GM21717 (cell line): ENCODE data around the gene SDK2.

ENCODE experiments used
- ATAC-seq: cut with Tn5 transposase; IDR thresholded peaks from one replicate; pipeline ENCODE4 v1.9.1; 2021; ENCODE audit warnings: mild to moderate bottlenecking, moderate library complexity; ENCODE audit not compliant: unreplicated experiment

The SDK2 gene

GRCh38 chr17:73538445-73538844, 105.8 kb downstream of the SDK2 start:
- no peak for ATAC-seq

GRCh38 chr17:73536700-73537605, 107.3 kb downstream of the SDK2 start:
- no peak for ATAC-seq

- no peak for ATAC-seq
Observed at GRCh38 chr17:73535746-73536145, 108.5 kb downstream of the SDK2 start.

DNA sequence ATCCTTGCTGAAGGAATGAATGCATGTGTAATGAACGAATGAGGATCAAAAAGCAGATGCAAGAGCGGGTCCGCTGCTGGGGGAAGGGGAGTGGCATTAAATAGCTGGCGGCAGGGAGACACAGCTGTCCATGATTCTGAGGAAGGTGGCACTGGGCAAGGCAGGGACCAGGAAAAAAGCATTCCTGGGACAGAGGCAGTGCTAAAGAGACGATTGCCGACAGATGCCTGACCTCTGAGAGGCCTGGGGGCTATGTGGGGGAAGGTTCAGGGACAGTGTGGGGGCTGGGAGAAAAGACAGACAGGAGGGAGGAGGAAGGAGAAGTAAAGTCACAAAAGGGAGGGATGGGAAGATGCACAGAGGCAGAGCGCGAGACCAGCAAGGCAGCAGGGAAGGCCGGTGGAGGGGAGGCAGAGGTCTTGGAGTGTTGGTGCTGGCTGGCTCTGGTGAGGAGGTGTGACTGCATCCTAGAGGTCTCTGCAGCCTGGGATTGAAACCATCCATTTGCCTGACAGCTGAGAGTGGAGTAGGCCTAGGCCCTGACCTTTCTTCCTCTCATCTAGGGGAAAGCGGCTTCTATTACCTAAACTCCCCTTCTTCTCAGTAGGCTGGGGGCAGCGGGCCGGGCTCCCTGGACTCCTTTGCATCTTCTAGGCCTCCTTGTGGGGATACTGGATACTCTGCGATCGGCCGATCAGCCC, 109.9 kb downstream of the SDK2 start:
- no peak for ATAC-seq

DNA sequence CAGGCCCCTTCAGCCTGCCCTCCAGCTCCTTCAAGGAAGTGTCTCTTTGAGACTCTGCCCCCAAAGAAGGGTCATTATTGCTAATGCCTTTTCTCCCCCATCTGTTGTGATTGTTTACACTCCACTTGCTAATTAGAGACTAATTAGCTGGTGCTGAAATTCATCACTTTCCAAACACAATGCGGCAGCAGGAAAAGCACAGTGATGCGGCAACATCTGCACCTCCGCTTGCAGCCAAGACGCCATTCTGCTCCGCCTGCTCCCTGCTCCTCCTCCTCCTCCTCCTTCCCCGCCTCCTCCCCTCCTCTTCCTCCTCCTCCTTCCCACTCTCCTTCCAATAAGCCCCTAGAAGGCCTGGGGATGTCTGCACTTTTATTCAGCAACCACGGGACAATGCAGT, 110.5 kb downstream of the SDK2 start:
- ATAC-seq: no peak

DNA sequence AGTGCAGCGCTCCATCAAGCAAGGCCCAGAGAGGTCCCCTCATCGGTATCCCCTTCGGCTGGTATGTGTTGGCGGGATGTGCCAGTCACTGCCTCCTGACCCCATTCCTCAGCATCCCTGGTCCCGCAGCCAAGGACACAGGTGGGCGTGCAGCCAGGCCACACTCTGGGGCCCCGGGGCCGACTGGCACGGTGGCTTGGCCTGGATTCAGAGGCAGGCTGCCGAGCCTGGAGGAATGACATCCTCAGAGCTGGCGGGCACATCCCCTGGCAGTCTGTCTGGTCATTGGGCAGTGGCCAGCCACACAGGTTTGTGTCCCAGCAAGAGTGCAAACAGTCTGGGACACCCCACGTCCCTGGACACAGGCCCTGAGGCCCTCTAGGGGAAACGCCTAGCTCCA, 111.1 kb downstream of the SDK2 start:
- no peak for ATAC-seq

DNA sequence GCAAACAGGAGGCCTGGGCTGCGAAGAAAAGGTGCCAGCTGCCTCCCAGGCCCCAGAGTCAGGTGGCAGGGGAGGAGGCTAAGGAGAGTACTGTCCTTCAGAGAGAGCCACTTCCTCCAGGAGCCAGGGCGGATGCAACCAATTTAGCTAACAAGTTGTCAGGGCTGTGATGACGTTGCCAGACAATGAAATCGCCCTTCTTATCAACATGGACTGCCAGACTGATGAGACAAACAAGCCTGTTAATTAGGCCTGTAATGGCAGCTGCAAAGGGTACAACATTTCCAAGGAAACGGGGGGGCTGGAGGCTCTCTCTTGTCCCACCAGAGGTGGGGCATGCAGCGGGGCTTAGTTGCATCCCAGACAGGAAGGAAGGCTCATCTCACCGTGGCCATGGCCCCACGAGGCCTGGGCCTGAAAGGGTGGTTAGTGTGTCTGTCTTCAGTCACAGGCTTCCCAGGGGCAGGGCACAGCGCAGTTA, 111.8 kb downstream of the SDK2 start:
- no peak for ATAC-seq

- ATAC-seq: no peak
Observed at GRCh38 chr17:73531158-73531557, 113.1 kb downstream of the SDK2 start.

DNA sequence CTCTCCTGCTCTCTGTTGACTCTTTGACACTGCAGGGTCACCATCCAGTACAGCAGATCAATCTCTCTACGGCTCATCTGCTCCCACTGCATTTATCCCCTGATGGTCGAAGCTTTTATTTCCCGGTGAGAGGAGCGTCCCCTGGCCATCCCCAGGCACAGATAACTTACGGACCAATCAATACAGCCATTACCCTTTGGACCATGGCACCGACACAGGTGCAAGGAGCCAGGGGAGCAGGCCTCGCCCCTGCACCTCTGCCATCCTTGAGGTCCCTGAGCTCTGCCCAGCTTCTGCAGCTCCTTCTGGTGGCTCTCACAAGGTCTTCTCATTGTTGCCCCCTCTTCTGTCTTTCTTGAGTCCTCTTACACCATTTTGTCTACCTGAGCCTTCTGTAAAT, 115.6 kb downstream of the SDK2 start:
- ATAC-seq: no peak

DNA sequence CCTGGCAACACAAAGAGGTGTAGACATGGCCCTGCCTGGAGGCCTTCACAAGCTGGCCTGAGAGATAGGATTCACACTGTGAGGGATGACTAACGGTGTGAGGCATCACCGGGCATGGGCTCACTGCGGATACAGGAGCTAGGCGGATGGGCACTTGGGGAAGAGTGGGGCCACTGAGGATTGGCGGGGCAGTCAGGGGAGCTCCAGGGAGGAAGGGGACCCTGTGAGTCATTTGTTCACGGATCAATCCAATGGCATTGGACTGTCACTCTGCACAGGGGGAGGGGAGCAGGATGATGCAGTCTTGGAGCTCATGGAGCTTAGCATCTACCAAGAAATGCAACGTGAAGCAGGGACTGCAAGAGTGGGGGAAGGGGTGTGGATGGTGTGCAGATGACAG, 117.3 kb downstream of the SDK2 start:
- ATAC-seq: no peak

DNA sequence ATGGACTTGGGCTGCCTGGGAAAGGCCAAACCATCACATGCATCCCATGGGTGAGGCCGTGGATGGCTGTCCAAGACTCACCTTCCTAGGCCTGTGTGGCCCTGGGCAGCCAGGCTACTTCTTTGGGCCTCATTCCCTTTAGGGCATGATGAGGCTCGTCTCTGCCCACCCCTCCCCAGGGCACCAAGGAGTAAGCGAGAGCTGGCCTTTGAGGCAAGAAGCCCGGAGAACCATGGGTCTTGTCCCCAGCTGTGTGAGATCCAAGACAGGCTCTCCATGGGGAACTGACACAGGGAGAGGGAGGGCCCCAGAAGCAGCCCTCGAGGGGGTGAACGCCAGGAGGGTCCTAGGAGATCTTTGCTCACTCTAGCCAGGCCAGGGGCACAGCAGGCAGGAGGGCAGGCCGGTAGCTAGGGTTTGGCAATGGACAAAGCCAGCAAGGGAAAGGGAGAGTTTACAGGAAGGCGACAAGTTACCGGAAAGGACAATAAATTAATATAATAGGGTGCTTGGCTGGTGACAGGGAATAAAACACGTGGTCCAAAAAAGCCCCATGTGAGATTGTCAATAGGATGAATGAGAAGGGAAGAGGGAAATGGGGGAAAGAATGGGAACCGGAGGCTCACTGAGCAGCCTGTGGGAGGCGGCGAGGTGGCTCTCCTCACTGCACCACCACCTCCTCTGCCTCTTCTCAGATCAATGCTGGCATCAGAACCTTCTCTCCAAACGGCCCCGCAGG, 119.1 kb downstream of the SDK2 start:
- ATAC-seq: no peak

GRCh38 chr17:73522696-73523095, 121.5 kb downstream of the SDK2 start:
- no peak for ATAC-seq

GRCh38 chr17:73522107-73522506, 122.1 kb downstream of the SDK2 start:
- no peak for ATAC-seq

- ATAC-seq: no peak
Observed at GRCh38 chr17:73521376-73521775, 122.9 kb downstream of the SDK2 start.

GRCh38 chr17:73520369-73520761, 123.9 kb downstream of the SDK2 start:
- no peak for ATAC-seq

GRCh38 chr17:73519714-73520368, 124.4 kb downstream of the SDK2 start:
- no peak for ATAC-seq

DNA sequence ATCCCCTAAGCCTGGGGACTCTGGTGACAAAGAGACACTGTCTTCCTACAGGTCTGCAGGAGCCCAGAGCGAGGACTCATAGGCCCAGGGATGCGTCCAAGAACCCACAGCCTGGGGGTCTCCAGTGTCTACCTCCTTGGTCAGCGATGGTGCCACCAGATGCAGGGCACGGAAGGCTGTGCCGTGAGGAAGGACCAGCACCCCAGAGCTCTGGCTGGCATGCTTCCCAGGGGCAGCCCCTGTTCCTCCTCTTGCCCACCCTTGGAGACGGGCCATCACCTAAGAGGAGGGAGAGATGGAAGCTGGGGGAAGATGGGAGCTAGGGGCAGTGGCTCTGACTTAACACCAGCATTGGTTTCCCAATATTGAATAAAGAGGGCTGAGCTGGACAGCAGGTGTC, 125.2 kb downstream of the SDK2 start:
- no peak for ATAC-seq

DNA sequence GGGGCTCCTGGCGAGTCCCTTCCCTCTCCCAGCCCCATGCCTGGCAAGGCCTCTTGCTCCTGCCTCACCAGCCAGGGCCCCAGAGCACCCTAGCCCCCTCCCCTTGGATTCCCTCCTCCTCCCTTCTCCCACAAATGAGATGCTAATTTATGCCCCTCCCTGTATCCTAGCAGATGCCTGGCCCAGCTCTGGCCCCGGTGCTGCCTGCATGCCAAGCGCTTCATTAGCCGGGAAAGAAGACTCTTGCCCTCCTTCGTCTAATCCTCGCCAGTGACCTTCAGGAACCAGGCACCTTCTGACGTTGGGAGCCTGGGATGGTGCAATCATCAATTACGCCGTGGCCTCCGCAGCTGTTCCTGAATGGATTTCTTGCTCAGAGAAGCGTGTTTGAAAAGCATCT, 127.8 kb downstream of the SDK2 start:
- no peak for ATAC-seq

GRCh38 chr17:73514146-73514863, 129.9 kb downstream of the SDK2 start:
- no peak for ATAC-seq

DNA sequence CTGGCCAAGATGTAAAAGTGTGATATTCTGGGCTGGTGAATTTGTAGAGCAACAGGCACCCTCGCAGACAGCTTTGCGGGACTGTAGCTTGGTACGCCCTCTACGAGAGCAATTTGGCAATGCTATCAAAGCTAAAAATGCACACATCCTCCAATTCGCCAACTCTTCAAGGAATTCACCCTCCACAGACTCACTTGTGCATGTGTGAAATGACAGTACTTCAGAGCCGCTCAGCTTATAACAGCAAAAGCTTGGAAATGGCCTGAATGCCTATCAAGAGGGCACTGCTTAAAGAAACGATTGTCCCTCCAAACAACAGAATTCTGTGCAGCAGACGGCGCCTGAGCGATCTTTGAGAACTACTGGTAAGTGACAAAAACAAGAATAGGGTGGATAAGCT, 130.8 kb downstream of the SDK2 start:
- ATAC-seq: no peak
